ENCODE results near the gene KIAA0586. TPM values are rescaled to one million over a fixed set of nuclear protein-coding genes. Genes with fewer than 3 reads are reported as not detected.
A peak's percentile ranks its signal among the peaks of the same experiment; 100 is the strongest.

Gene KIAA0586
- total RNA-seq, 1 donor from 2014 or later = 14.5 TPM

DNA sequence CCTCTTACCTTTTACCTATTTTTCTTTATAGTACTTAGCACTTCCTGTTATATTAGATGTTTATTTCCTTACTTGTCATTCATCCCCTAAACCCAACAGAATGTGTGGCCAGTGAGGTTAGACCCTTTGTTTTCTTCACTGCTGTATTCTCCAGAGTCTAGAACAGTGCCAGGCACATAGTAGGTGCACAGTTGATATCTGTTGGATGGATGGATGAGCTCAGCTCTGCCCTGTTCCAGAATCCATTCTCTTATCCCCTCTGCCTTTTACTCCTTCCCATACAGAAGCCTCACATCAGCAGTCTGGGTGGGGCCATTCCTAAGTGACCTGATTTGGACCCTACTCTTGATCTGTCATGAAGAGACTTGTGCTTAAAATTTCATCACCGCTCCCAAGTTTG is 115.7 kb downstream of the KIAA0586 start:
- H3K27me3 Mint-ChIP-seq (ENCODE audit: low read depth) = no peaks in the 10 kb centered on the region
- H3K4me3 Mint-ChIP-seq (ENCODE audit: unreplicated experiment) = no peak overlapping the region
- TF ChIP-seq, protein P1, sequence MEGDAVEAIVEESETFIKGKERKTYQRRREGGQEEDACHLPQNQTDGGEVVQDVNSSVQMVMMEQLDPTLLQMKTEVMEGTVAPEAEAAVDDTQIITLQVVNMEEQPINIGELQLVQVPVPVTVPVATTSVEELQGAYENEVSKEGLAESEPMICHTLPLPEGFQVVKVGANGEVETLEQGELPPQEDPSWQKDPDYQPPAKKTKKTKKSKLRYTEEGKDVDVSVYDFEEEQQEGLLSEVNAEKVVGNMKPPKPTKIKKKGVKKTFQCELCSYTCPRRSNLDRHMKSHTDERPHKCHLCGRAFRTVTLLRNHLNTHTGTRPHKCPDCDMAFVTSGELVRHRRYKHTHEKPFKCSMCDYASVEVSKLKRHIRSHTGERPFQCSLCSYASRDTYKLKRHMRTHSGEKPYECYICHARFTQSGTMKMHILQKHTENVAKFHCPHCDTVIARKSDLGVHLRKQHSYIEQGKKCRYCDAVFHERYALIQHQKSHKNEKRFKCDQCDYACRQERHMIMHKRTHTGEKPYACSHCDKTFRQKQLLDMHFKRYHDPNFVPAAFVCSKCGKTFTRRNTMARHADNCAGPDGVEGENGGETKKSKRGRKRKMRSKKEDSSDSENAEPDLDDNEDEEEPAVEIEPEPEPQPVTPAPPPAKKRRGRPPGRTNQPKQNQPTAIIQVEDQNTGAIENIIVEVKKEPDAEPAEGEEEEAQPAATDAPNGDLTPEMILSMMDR (IDR thresholded peaks at IDR 0.05) = no peak
- H3K36me3 Mint-ChIP-seq (ENCODE audit: low read depth) = peaks cover 7% of the 10 kb centered on the region
- H3K9me3 Mint-ChIP-seq (ENCODE audit: low read depth) = peaks cover 4% of the 10 kb centered on the region
- no peak overlapping the region for H3K27ac Mint-ChIP-seq (ENCODE audit: unreplicated experiment)
- DNase-seq (ENCODE audit: low spot score) = no peak
- peaks cover 20% of the 10 kb centered on the region for H3K4me1 Mint-ChIP-seq (ENCODE audit: low read depth)

DNA sequence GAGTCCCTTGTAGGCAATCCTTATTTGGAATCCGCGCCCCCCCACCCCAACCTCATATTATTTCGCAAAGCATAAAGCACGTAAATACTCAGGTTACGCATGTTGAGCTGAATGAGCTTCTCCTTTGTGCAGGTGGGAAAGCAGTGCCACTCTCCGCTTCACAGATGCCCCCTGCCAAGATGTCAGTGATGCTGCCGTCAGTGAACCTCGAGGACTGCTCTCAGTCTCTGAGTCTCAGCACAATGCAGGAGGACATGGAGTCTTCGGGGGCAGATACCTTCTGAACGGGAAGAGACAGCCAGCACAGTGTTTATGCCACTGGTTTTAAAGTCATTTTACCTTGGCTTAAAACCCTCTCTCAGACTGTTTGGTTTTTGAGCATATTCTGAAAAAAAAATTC is 120.1 kb downstream of the KIAA0586 start:
- DNase-seq (ENCODE audit: low spot score) = no peak
- TF ChIP-seq, protein P1 (IDR thresholded peaks at IDR 0.05) = no peak
- Mint-ChIP-seq H3K4me3 (ENCODE audit: unreplicated experiment) (no peak overlapping the region), H3K9me3 (ENCODE audit: low read depth) (peaks cover 4% of the 10 kb centered on the region), H3K4me1 (ENCODE audit: low read depth) (peaks cover 11% of the 10 kb centered on the region), H3K36me3 (ENCODE audit: low read depth) (peaks cover 6% of the 10 kb centered on the region), H3K27ac (ENCODE audit: unreplicated experiment) (no peak overlapping the region), H3K27me3 (ENCODE audit: low read depth) (no peaks in the 10 kb centered on the region)

DNA sequence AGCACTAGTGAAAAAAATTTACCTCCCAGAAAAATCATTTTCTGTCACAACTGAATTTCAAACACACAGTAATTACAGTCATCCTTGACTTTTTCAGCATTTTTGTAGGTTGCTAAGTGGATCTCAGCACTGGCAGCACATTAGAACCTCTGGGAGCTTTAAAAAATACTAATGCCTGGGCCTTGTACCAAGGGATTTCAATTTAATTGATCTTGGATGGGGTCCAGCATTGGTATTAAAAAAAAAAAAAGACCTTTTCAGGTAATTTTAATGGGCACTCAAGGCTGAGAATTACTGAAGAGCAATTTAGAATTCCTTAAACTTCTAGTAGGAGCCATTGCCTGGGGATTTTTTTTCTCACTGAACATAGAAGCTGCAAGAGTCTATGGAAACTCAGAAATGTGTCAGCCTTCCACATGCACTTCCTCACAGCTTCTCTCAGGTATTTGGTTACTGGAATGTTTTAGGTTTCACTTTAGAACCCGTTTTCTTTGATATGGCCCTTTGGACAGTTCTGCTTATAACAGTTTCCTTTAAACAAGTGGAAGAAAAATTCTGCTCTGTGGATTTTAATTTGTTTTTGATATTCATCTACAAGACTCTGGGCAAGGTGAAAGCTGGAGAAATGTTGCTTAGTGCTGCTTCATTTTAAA is 121.7 kb downstream of the KIAA0586 start:
- Mint-ChIP-seq H3K27me3 (ENCODE audit: low read depth) (no peaks in the 10 kb centered on the region), H3K9me3 (ENCODE audit: low read depth) (no peaks in the 10 kb centered on the region), H3K27ac (ENCODE audit: unreplicated experiment) (peak overlapping the region; percentile 67), H3K4me3 (ENCODE audit: unreplicated experiment) (no peak overlapping the region), H3K4me1 (ENCODE audit: low read depth) (peaks cover 11% of the 10 kb centered on the region), H3K36me3 (ENCODE audit: low read depth) (peaks cover 1% of the 10 kb centered on the region)
- TF ChIP-seq, protein P1 (IDR thresholded peaks at IDR 0.05) = no peak
- DNase-seq (ENCODE audit: low spot score) = no peak

DNA sequence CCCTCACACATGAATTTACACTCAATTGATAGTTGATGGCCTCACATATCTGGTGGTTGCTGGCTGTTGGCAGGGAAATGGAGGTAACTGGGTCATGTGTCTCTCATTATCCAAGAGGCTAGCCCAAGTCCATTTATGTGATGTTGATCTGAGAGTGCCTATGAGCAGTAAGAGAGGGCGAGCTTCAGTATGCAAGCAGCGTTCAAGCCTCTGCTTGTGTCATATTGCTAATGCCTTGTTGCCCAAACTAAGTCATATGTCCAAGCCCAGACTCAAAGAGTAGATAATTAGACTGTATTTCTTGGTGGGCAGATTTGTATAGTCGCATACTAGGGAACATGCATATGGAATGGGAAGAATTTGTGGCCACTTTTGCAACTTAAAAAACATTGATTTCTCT is 126.4 kb downstream of the KIAA0586 start:
- Mint-ChIP-seq H3K9me3 (ENCODE audit: low read depth) (no peaks in the 10 kb centered on the region), H3K27me3 (ENCODE audit: low read depth) (no peaks in the 10 kb centered on the region), H3K4me3 (ENCODE audit: unreplicated experiment) (no peak overlapping the region), H3K36me3 (ENCODE audit: low read depth) (peaks cover 1% of the 10 kb centered on the region), H3K27ac (ENCODE audit: unreplicated experiment) (no peak overlapping the region), H3K4me1 (ENCODE audit: low read depth) (peaks cover 14% of the 10 kb centered on the region)
- DNase-seq (ENCODE audit: low spot score) = no peak
- TF ChIP-seq, protein P1 (IDR thresholded peaks at IDR 0.05) = no peak

DNA sequence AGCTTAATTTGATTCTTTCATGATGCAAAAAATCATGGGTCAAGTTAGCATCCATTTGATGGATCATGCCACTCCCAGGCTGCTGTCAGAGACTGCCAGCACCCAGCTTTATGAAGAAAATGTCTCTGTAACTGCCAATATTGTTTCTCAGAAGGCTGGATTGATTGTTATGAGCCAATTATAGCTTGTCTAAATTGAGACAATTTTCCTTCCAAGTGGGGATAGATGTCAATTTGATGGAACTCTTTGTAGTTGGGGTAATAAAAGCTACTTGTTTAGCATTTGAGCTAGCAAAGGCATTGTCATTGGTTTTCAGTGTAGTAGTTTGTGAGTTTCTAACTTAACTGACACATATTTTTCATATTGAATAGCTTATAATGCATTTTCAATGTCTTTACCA is 128.1 kb downstream of the KIAA0586 start:
- Mint-ChIP-seq H3K36me3 (ENCODE audit: low read depth) (peaks cover 1% of the 10 kb centered on the region), H3K4me3 (ENCODE audit: unreplicated experiment) (no peak overlapping the region), H3K9me3 (ENCODE audit: low read depth) (no peaks in the 10 kb centered on the region), H3K27me3 (ENCODE audit: low read depth) (no peaks in the 10 kb centered on the region), H3K4me1 (ENCODE audit: low read depth) (peaks cover 11% of the 10 kb centered on the region), H3K27ac (ENCODE audit: unreplicated experiment) (no peak overlapping the region)
- TF ChIP-seq, protein P1 (IDR thresholded peaks at IDR 0.05) = no peak
- no peak for DNase-seq (ENCODE audit: low spot score)
